HG03558 (cell line): ENCODE results near the gene PRDX2.
"Not testable (repeated sequence)": the region's sequence is repeated elsewhere in the genome, so short reads cannot be mapped to it uniquely, and the experiment has no call there.

Experiments
- ATAC-seq: cut with Tn5 transposase; IDR thresholded peaks from one replicate; pipeline ENCODE4 v1.9.1; 2021; ENCODE audit warnings: moderate number of reproducible peaks; ENCODE audit not compliant: unreplicated experiment; ENCODE audit errors: extremely low read depth

The PRDX2 gene

DNA sequence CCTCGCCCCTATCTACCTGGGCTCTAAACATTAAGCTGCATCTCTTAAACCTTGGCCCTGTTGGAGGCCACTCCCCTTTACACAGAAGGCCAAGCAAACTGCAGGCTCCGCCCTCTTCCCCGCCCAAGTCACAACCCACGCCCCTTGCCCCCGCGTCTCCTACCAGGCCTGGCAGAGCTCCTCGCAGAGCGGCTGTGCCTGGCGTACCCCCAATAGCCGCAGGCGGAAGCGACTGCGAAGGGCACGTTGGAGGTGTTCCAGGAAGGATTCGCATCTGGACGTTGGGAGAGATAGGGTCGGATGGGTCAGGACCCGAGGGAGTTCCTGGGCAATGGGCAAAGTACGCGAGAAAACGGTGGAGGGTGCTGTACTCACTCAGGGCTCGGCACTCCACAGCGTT lies 26.9 kb upstream of the PRDX2 start:
- no peak for ATAC-seq

DNA sequence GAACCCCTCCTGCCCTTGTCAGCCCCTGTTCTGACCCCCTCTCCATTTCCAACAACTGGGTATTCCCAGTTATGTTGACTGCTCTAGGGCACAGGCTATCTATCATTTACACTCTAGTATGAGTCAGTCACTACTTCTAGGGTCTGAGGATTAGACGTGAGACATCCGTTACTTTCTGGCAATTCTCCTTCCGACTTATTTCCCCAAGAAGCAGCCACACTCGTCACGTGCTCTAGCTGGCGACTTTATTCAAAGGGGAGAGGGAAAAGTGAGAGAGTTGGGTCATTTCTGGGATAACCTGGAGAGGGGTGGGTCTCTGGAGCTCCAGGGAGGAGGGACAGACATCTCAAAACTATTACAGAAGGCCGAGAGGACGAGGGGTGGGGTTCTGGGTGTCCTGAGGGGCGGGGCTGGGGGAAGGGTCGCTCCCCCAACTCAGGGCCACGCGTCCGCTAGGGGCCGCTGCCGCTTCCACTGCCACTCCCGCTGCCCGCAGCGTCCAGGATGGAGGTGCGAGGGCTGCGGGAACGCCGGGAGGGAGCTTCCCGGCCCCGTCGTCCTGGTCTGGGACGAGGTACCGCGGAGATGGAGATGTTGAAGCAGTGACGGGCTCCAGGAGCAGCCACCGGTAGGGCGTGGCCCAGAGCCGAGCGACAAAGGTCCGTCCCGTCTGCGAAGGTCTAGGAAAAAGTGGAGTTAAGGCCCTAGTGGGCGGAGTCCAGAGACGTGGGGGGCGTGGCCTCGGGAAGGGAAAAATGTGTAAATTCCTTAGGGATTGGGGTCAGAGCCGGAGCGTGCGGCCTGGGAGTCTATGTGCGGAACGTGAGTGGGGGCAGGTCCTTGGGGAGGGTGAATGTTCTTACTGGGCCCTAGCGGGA lies 23.9 kb upstream of the PRDX2 start:
- ATAC-seq, result no peak

DNA sequence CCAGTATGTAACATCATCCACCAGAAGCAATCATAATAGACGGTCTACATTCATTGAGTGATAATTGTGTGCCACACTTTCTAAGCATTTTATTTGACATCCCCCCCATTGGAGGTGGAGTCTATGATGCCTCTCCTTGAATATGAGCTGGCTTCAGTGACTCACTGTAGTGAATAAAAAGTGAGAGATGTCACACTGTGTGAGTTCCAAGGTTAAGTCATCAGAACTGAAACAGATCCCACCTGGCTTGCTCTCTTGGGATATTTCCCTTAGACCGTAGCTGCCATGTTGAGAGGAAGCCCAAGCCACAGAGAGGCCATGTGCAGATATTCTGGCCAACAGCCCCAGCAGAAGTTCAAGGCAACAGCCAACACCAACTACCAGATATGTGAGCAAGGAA lies 20.2 kb upstream of the PRDX2 start:
- no peak for ATAC-seq

DNA sequence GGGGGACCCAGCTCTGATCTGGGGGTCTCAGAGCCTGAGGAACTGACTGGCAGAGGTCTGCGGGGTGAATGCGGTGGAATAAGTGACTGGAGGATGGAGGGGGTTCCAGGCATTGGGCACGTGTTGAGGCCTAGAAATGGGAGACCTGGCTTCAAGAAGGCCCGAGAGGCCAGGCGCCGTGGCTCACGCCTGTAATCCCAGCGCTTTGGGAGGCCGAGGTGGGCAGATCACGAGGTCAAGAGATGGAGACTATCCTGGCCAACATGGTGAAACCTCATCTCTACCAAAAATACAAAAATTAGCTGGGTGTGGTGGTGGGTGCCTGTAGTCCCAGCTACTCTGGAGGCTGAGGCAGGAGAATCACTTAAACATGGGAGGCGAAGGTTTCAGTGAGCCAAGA lies 16.2 kb upstream of the PRDX2 start:
- ATAC-seq, result not testable (repeated sequence)

DNA sequence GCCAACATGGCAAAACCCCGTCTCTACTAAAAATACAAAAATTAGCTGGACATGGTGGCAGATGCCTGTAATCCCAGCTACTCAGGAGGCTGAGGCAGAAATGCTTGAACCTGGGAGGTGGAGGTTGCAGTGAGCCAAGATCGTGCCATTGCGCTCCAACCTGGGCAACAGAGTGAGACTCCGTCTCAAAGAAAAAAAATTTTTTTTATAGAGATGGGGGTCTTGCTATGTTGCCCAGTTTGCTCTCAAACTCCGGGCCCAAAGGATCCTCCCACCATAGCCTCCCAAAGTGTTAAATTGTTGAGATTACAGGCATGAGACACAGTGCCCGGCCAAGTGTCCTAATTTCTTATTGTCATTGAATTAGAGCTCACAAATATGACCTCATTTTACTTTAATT lies 15.6 kb upstream of the PRDX2 start:
- ATAC-seq, result not testable (repeated sequence)

DNA sequence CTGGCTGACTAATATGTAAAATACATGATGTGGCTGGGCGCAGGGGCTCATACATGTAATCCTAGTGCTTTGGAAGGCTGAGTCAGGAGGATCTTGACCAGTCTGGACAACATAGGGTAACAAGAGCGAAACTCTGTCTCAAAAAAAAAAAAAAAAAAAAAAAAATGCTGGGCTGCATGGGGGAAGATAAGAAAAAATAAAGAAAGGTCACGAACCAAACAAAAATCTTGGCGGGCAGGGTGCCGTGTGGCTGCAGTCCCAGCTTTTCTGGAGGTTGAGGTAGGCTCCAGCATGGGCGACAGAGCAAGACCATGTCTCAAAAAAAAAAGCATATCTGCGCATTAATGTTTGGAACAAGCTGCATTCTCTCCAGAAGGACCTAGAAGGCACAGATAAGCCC lies 13.5 kb upstream of the PRDX2 start:
- no peak for ATAC-seq

DNA sequence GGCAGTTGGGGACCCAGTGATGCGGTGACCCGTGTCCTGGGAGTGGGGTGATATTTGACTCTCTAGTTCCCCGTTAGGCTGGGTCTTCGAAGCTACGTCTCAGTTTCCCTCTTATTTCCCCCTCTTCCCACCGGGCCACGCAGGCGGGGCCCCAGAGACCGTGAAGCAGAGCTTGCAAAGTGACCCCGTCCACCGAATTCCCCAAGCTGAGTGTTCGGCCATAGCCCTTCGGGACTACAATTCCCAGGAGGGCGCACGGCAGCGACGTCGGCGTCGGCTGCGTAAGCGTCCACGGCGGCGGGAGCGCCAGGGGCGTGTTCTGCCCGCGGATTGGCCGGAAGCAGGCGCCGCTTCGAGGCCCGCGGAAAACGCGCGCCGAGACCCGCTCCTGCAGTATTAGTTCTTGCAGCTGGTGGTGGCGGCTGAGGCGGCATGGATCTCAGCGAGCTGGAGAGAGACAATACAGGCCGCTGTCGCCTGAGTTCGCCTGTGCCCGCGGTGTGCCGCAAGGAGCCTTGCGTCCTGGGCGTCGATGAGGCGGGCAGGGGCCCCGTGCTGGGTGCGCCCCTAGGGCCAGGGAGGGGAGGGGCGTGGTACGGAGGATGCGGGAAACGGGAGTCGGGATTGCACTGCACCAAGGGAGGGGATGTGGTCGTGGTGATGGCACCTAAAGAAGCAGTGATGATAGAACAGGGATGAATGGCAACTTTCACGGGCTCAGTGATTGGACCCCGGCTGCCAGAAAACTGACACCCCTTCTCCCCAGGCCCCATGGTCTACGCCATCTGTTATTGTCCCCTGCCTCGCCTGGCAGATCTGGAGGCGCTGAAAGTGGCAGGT lies 4.9 kb upstream of the PRDX2 start, which contains the start of gene RNASEH2A:
Gene RNASEH2A (plus strand): TSS at position 343 of the 840 bp plus-strand sequence. CDS start 90 bp downstream, at position 433.
- ATAC-seq, result peak; percentile 48

DNA sequence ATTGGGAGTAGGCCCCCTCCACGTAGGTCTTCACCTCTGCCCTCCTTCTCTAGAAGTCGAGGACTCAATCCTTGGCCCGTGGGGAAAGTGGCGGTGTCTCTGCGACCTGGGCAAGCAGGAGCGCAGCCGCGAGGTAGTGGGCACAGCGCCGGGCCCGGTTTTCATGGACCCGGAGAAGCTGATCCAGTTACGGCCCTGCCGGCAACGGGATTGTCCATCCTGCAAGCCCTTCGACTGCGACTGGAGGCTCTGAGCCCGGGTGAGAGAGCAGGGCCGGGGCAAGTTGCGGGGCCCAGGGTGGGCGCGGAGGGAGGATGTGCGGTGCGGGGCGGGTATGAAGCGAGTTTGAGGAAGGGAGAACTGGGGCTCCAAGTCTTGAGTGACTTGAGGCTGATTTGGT lies 2.5 kb upstream of the PRDX2 start:
- no peak for ATAC-seq

DNA sequence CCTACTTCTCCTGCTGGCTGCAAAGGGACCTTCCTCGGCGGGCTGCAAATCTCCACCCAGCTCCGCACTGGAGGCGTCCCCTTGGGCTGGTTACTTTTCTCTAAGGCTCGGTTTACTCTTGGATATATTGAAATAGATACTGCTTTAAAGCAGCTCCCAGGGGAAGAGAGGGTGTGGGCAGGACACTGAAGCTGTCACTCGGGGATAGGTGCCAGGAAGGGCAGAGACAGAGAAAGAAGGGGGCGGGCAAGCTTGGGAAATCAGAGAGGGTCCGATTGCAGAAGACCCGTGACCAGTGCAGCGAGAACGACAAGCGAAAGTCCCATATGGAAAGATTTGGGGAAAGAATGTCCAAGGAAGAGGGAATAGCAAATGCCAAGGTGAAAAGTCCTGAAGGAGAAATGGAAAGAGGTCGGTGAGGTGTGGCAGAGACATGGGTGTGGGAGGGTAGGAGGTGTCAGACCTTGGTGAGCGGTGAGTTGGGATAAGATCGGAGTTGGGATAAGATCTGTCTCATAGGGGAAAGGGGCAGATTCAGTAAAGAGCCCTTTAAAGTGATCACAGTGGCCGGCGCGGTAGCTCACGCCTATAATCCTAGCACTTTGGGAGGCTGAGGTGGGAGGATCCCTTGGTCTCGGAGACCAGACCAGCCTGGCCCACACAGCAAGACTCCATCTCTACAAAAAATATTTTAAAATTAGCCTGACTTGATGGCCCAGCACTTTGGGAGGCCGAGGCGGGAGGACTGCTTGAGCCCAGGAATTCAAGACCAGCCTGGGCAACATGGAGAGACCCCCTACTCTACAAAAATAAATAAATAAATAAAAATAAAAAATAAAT lies 887 bp upstream of the PRDX2 start:
- no peak for ATAC-seq

DNA sequence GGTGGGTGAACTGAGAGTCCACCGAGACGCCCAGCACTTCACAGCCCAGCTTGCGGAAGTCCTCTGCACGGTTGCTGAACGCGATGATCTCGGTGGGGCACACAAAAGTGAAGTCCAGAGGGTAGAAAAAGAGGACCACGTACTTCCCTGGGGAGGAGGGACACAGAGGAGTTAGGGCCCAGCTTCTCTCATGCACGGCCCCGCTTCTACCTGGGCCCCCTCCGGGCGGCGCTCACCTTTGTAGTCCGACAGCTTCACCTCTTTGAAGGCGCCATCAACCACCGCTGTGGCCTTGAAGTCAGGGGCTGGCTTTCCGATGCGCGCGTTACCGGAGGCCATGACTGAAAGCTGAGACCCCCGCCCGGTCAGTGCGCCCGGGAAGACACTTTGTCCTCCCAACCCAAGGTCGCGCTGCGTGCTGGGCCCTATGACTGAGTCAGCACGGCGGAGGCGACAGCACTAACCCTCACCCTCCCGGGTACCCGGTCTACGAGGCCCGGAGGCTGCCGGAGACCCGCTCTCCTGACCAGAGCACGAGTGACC lies 606 bp downstream of the PRDX2 start:
- ATAC-seq, result no peak

DNA sequence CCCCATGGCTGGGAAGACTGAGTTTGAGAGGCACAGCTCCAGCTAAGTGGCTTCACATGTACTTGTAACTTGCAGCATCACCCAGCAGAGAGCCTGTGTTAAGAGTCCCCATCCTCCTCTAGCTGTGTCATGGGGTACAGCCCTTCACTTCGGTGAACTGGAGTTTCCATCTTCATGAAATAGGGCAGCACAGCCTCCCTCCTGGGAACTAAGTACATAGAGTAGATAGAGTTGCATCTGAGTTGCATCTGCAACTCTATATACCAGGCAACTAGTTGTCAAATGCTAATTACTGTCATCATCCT lies 1.2 kb downstream of the PRDX2 start:
- ATAC-seq, result no peak

DNA sequence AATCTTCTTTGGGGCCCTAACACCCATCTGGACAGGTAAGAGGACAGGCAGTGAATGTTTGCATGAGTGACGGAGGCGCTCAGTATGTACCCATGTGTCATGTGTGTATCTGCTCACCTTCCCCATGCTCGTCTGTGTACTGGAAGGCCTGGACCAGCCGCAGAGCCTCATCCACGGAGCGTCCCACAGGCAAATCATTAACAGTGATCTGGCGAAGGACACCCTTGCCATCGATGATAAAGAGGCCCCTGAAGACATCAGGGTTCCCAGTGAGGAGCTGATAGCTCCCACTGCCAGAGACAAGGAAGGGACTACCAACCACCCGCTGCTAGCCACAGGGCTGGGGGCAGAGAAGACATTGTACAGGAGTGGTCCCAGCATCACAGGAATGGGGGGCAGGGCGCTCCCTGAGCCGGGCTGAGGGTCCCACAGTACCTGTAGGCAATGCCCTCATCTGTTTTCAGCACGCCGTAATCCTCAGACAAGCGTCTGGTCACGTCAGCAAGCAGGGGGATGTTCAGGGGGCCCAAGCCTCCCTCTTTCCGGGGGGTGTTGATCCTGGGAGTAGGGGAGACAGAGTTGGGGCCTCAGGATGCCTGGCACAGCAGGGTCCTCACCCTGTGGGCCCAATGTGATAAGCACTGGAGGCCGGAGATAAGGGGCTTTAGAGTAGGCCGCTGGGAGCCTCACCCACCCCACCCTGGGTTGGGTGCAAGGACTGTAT lies 1.7 kb downstream of the PRDX2 start:
- ATAC-seq, result no peak

DNA sequence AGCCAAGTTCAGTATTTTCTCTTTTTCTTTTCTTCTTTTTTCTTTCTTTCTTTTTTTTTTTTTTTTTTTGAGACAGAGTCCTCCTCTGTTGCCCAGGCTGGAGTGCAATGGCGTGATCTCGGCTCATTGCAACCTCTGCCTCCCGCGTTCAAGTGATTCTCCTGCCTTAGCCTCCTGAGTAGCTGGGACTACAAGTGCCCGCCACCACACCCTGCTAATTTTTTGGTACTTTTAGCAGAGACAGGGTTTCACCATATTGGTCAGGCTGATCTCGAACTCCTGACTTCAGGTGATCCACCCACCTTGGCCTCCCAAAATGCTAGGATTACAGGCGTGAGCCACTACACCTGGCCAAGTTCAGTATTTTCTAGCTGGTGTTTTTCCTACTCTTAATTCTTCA lies 4.0 kb downstream of the PRDX2 start:
- not testable (repeated sequence) for ATAC-seq

DNA sequence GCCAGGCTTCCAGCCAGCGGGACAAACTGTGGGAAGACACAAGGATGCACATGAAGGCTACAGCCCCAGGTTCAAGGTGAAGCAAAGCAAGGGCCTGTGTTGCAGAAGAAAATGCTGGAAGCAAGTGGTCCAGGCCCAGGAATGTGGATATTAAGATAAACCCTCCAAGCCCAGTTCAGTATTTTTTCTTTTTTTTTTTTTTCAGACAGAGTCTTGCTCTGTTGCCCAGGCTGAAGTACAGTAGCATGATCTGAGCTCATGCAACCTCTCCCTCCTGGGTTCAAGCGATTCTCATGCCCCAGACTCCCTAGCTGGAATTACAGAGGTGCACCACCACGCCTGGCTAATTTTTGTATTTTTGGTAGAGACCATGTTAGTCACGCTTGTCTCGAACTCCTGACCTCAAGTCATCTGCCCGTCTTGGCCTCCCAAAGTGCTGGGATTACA lies 4.4 kb downstream of the PRDX2 start:
- no peak for ATAC-seq

DNA sequence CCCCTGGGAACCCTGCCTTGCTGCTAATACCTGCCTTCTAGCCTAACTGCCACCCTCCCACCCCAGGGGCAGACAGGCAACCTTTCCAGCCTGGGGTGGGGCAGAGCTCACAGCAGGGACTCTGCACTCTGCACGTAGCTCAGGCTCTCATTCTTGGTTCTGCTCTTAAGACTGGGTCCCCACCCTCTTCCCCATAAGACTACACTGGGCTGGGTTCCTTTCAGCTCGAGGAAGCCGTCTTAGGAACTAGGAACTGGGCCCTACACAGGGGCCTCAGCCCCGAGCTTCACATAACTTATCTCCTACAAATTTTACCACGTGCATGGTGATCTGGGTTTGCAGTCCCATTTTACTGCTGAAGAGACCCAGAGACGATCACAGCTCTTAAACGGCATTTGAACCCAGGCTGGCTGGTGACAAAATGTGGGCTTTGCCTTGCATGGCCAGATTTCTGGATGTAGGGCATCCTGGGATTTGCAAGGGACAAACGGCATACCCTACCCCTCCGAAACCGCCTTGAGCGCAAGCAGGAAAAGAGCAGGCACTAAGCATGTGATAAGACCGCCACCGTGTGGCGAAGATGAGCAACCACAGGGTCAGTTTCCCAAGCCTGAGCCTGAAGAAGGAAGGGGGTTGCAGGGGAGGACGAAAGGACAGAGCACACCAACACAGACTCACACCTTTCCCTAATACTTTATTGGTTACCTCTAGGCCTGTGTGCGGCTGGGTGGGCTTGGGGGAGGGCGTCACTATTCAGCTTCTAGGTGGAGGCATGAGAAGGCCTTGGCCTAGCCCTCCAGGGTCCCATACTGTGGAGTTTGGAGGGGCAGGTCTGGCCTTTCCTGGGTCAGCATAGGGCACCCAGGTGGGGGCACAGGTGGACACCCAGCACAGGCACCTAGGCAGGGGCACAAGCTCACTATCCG lies 5.2 kb downstream of the PRDX2 start:
- no peak for ATAC-seq

DNA sequence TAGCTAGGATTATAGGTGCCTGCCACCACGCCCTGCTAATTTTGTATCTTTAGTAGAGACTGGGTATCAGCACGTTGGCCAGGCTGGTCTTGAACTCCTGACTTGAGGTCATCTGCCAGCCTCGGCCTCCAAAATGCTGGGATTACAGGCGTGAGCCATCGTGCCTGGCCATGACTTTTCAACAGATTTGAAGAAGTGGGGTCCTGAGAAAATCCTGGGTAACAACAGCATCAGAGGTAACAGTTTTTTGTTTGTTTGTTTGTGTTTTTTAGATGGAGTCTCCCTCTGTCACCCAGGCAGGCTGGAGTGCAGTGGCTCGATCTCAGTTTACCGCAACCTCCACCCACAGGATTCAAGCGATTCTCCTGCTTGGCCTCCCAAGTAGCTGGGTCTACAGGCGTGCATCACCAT lies 6.6 kb downstream of the PRDX2 start:
- no peak for ATAC-seq

DNA sequence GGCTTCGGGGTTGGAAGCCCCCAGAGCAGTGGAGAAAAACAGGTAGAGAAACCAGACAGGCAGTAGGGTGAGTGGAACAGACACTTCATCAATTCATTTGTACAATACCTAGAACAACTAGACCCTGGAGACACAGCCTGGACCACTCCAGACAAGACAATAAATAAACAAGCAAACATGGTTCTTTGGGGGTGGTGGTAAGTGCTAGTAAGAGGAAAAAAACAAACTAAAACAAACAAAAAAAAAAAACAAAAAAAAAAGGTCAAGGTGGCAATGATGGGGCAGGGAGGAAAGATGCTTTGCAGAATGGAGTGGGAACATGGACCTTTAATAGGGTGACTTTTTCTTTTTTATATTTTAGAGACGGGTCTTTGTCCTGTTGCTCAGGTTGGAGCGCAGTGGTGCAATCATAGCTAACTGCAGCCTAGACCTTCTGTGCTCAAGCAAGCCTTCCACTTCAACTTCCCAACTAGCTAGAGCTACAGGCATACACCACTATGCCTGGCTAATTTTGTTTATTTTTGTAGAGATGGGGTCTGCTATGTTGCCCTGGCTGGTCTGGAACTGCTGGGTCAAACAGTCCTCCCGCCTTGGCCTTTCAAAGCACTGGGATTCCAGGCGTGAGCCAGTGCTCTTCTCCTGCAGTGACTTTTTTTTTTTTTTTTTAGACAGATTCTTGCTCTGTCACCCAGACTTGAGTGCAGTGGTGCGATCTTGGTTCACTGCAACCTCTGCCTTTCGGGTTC lies 7.2 kb downstream of the PRDX2 start:
- ATAC-seq, result no peak
